HEK293 (cell line): ENCODE results near the gene GCH1.

Experiments used
- CTCF ChIP-seq: fragments of 450-650 bp; formaldehyde crosslinking; IDR thresholded peaks from 2 replicates; pipeline ENCODE4 v1.5.1; 2016; ENCODE audit warnings: missing biosample characterization, missing genetic modification characterization
- YY1 ChIP-seq: fragments of 450-650 bp; formaldehyde crosslinking; IDR thresholded peaks from 2 replicates; pipeline ENCODE4 v1.5.1; 2018; ENCODE audit warnings: missing biosample characterization, missing genetic modification characterization
- YY2 ChIP-seq: fragments of 450-650 bp; formaldehyde crosslinking; IDR thresholded peaks from 2 replicates; pipeline ENCODE4 v1.5.1; 2016; ENCODE audit warnings: missing biosample characterization, missing genetic modification characterization
- ZNF132 ChIP-seq: fragments of 450-650 bp; formaldehyde crosslinking; IDR thresholded peaks from 2 replicates; pipeline ENCODE4 v1.5.1; 2017; ENCODE audit warnings: missing biosample characterization, missing genetic modification characterization, borderline replicate concordance
- ZNF274 ChIP-seq, 2 experiments: fragments of 200-500 bp in 1 of 2; fragments of 450-650 bp in 1 of 2; sonication (Bioruptor generic) in 1 of 2; formaldehyde crosslinking in 1 of 2; IDR thresholded peaks; 2 replicates each; pipeline versions ENCODE4 v1.5.1 to v1.6.1; 2014 to 2016; ENCODE audit warnings: borderline replicate concordance in 1 of 2, inconsistent platforms in 1 of 2, low read length in 1 of 2, missing biosample characterization in 1 of 2, missing genetic modification characterization in 1 of 2
- ZNF514 ChIP-seq: fragments of 450-650 bp; formaldehyde crosslinking; IDR thresholded peaks from 2 replicates; pipeline ENCODE4 v1.5.1; 2016; ENCODE audit warnings: missing biosample characterization, missing genetic modification characterization
- ZNF518A ChIP-seq: fragments of 450-650 bp; formaldehyde crosslinking; conservative IDR thresholded peaks from 2 replicates; pipeline ENCODE4 v1.5.1; 2016; ENCODE audit warnings: low read depth, missing biosample characterization, missing genetic modification characterization
- ZNF561 ChIP-seq: fragments of 450-650 bp; IDR thresholded peaks from 2 replicates; pipeline ENCODE4 v1.5.1; 2018; ENCODE audit warnings: missing biosample characterization, missing genetic modification characterization, borderline replicate concordance
- TF ChIP-seq, protein P1 (sequence below): fragments of 450-650 bp; formaldehyde crosslinking; IDR thresholded peaks from 2 replicates; pipeline ENCODE4 v1.5.1; 2016; ENCODE audit warnings: missing biosample characterization, missing genetic modification characterization

DNA sequence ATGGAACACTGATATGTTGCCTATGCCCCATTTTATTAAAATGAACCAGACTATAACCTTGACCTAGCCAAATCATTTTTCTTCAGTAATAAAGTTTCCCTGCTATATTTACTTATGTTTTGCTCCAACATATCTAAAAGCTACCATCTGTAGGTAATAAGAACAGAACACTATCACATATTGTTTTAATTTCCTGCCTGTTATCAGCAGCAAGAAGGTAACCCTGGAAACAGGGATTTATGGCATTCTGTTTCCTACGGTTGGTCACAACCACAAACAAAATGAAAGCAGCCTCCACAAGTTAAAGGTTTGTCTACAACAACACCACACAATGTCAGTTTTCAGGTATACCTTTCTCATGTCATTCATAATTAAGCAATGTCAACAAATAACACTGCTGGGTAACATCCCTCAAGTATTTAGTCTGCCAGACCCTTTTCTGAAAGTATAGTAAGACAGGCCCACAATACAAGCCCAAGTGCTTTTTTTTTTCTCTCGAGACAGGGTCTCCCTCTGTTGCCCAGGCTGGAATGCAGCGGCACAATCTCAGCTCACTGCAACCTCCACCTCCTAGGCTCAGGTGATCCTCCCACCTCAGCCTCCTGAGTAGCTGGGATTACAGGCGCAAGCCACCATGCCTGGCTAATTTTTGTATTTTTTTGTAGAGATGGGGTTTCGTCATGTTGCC, 25.5 kb downstream of the GCH1 start:
- TF ChIP-seq CTCF (tag by site-specific recombination) (no peak), ZNF514 (tag by site-specific recombination) (no peak), YY2 (tag by site-specific recombination) (no peak), ZNF274 (IDR thresholded peaks at IDR 0.05; ENCODE audit: low read length) (no peak), ZNF274 (tag by site-specific recombination; IDR thresholded peaks at IDR 0.05; ENCODE audit: borderline replicate concordance) (no peak), ZNF132 (tag by site-specific recombination) (no peak), ZNF561 (no peak), YY1 (no peak), ZNF518A (tag by site-specific recombination) (no peak)
- TF ChIP-seq, protein P1, sequence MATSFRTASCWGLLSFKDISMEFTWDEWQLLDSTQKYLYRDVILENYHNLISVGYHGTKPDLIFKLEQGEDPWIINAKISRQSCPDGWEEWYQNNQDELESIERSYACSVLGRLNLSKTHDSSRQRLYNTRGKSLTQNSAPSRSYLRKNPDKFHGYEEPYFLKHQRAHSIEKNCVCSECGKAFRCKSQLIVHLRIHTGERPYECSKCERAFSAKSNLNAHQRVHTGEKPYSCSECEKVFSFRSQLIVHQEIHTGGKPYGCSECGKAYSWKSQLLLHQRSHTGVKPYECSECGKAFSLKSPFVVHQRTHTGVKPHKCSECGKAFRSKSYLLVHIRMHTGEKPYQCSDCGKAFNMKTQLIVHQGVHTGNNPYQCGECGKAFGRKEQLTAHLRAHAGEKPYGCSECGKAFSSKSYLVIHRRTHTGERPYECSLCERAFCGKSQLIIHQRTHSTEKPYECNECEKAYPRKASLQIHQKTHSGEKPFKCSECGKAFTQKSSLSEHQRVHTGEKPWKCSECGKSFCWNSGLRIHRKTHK = no peak
